ENCODE measurements around the gene BOC. TPM values are rescaled to one million over a fixed set of nuclear protein-coding genes. Genes with fewer than 3 reads are reported as not detected.

Gene BOC
- total and polyA plus RNA-seq, 10 of the 15 experiments (the other 5 are each of a cell fraction or from before 2014, with no cell fraction given) = 0.18 TPM; not detected in 9

GRCh38 chr3:113273604-113274378 is 62.4 kb downstream of the BOC start:
- ChIA-PET RAD21 (ENCODE audit: unreplicated experiment) (no interaction called here), CTCF (interaction anchor here (1.3 to 1.4 kb wide), 2 partner anchors 53 to 138 kb away, joined by 3 to 5 read pairs; no protein-coding TSS in a partner anchor), POLR2A (no interaction called here), SMC1A (ENCODE audit: uncharacterized antibody, unreplicated experiment) (interaction anchor here (0.9 to 1.2 kb wide), 2 partner anchors 11 to 15 kb away, joined by 3 read pairs; no protein-coding TSS in a partner anchor)
- 64% methylated on average over 13 of the region's 13 CpGs for WGBS (ENCODE audit: insufficient coverage, insufficient replicate concordance, low lambda C conversion rate, missing lambda C conversion rate)
- no peak overlapping the region for H3K27ac ChIP-seq (ENCODE audit: control insufficient read depth, insufficient read depth)
- no peak overlapping the region for H3K4me3 ChIP-seq
- DNase-seq (ENCODE audit: low read depth, low spot score) (no peak), FAIRE-seq (no peak), ATAC-seq (no peak)
- H3K79me2 ChIP-seq (ENCODE audit: control insufficient read depth, insufficient read depth, low read length) = no peaks in the 10 kb centered on the region
- no peak overlapping the region for H2AFZ ChIP-seq (ENCODE audit: control insufficient read depth, low read depth, low read length)
- H3K27me3 ChIP-seq (replicated peaks in 1 of 2; ENCODE audit: control insufficient read depth in 2 of 2, insufficient read depth in 2 of 2, low read length in 1 of 2) = no peaks in the 10 kb centered on the region
- H3K9me3 ChIP-seq (replicated peaks; ENCODE audit: control insufficient read depth, insufficient read depth, low read length) = no peaks in the 10 kb centered on the region
- intact Hi-C loops (cut with micrococcal nuclease; ENCODE audit: unreplicated experiment) = no loop called here
- TF ChIP-seq E2F8 (IDR thresholded peaks at IDR 0.05; ENCODE audit: low read depth, partially characterized antibody) = no peak
- no peak for TF ChIP-seq MTA3 (IDR thresholded peaks at IDR 0.05; ENCODE audit: borderline replicate concordance, low read length)
- TF ChIP-seq HSF1 (IDR thresholded peaks at IDR 0.05; ENCODE audit: low read depth, low read length) = no peak
- no peak for TF ChIP-seq BMI1 (IDR thresholded peaks at IDR 0.05; ENCODE audit: borderline replicate concordance)
- no peak for TF ChIP-seq TAF1 (IDR thresholded peaks at IDR 0.05; ENCODE audit: borderline replicate concordance, low read depth, low read length)
- H3K4me2 ChIP-seq (ENCODE audit: control insufficient read depth, insufficient read depth) = no peak overlapping the region
- H3K9ac ChIP-seq (ENCODE audit: control insufficient read depth, insufficient read depth, low read length) = no peak overlapping the region
- H3K36me3 ChIP-seq (ENCODE audit: control insufficient read depth in 2 of 2, insufficient read depth in 2 of 2, low read length in 1 of 2) = no peaks in the 10 kb centered on the region
- H3K4me1 ChIP-seq (ENCODE audit: control insufficient read depth, insufficient read depth, low read length) = peaks cover 32% of the 10 kb centered on the region
- H4K20me1 ChIP-seq (ENCODE audit: control insufficient read depth, insufficient read depth) = no peaks in the 10 kb centered on the region
- BruUV-seq (replicated peaks) = no TSS peak
- in situ Hi-C loops (cut with MboI) = no loop called here

Measured in GM12878 (cell line).